HG03439 (cell line): ENCODE measurements around the gene SGSM1.

Experiments used
- ATAC-seq: cut with Tn5 transposase; IDR thresholded peaks from one replicate; pipeline ENCODE4 v1.9.1; 2021; ENCODE audit warnings: mild to moderate bottlenecking, moderate library complexity; ENCODE audit not compliant: unreplicated experiment

SGSM1 gene

DNA sequence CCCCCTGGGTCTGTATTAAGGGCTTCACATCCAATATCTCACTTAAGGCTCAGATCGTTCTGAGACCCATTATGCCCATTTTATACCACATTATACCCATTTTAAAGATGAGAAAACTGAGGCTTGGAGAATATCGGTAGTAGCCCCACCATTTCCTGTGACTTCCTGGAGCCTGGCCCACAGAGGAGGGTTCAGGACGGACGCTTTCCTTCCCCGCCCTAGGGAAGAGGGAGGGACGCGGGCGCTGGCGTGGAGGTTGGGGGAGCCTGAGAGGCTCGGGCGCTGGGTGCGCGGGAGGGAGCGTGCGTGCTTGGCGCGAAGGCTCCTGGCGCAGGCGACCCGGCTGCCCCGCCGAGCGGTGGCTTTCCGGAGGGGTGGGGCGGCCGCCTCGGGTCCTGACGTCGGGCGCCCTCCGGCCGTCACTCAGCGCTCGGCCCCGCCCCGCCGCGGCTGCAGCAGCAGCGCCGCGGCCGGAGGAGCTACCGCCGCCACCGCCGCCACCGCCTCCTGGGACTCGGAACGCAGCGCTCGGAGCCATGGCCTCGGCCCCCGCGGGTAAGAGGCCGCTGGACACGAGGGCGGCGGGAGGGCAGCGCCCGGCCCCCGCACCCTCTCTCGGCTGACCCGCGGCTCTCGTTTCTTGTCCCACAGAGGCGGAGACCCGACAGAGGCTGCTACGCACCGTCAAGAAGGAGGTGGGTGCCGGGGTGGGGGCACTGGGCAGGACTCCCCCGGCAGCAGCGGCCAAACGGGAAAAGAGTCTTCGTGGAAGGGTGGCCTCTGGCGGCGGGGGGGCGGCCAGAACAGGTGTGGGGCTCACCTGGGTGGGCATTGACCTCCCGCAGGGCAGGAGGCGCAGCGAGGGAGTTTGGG, at the start of gene SGSM1:
Gene SGSM1, plus strand, starts transcription at position 422 of the 873 bp plus-strand sequence. Its CDS starts 115 bp downstream, at position 537.
- no peak for ATAC-seq

- ATAC-seq = no peak
Measured at GRCh38 chr22:24758164-24758799, 47.7 kb upstream of the SGSM1 start.

DNA sequence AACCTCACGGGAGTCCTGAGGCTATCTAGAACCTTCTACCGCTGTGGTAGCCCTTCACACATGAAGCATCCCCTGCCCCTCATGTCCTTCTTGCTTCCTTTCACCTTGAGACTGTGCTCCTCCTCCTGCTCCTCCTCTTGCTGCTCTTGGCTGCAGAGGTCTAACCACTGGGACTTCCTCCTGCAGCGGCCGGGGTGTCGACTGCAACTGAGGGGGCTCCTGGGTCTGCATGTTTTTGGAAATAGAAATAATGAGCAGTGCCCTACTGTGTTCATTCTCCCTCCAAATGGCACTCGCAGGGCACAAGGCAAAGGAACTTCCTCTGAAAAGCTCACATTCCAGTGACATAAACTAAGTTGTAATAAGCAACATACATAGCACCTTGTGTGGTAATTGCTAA, 46.2 kb upstream of the SGSM1 start:
- no peak for ATAC-seq

- no peak for ATAC-seq
Measured at GRCh38 chr22:24760708-24761306, 45.2 kb upstream of the SGSM1 start.

GRCh38 chr22:24761888-24762675, 43.9 kb upstream of the SGSM1 start:
- no peak for ATAC-seq

DNA sequence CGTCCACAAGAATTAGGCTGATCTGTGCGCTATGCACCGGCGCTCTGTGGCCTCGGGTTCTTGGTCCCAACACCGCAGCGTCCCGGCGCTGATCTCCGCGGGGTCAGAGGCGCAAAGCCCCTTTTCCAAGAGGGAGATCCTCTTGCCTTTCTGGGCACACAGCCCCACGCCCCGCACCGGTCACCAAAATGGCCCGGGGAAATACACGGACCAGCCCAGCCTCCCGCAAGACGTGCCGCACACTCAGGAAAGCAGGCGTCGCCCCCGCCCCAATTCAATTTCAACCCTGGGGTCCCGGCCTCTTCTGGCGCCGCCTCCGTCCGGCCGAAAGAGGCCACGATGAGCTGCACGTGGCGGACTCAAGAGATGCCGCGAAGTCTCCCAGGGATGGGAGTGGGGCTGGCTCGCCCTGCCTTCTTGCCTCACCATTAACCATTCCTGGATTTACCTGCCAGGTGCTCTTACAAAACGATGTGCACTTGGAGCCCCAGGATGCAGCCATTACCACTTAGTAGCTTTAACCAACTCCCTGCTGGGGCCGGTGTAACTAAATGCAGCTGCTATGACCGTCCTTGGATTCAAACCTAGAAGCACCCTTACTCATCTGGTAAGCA, 42.0 kb upstream of the SGSM1 start:
- no peak for ATAC-seq

- ATAC-seq = no peak
Measured at GRCh38 chr22:24765166-24765565, 40.8 kb upstream of the SGSM1 start.

- no peak for ATAC-seq
Measured at GRCh38 chr22:24768537-24769374, 37.3 kb upstream of the SGSM1 start.

DNA sequence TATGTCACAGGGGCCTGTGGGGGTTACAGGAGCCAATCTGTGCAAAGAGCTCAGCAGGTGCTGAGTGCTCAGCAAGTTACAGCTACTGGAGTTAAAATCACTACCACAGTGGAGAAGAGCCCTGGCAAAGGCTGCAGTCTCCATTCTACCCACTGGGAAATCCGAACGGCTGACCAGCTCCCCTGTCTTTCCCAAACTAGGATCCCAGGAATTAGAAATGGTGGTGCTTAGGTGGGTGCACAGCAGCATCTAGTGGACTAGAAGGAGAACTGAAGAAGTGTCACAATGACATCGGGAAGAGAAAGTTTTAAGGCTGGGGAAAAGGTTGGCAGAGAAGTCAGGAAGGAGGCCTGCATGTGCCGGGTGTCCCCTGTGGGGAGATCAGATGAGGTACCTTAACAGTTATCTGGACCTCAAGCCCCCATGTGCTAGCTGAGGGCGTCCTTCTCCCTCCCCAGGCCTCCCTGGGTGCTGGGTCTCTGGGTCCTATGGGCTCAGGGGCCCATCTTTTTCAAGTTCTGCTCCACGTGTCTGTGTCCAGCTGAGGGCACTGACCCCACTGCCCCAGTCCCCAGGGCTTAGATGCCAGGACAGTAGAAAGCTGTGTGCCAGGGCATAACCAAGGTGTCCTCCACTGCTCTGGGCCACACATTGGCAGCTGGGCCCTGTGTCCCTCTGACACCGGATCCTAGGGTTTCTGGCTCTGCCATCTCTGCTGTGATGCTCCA, 33.4 kb upstream of the SGSM1 start:
- ATAC-seq = no peak

DNA sequence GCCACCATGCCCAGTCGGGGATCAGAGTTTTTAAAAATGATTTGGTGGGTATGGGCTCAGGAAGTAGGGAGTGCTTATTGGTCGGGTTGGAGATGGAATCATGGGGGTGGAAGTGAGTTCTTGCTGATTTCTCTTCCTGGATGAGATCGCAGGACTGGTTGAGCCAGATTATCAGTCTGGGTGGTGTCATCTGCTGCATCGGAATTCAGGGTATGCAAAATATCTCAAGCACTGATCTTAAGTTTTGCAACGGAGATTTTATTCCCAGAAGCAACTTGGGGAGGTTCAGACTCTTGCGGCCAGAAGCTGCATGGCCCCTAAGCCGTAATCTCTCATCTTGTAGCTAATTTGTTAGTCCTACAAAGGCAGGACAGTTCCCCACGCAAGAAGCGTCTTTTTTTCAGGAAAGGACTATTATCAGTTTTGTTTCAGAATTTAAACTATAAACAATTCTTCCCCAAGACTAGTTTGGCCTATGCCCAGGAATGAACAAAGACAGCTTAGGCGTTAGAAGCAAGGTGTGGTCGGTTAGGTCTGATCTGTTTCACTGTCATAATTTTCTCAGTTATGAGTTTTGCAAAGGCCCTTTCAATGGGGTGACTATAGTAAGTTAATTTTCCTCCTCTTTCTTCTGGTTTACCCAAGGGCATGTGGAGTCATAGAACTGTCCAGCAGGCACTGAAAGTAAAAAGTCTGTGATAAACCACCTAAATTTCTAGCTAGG, 30.1 kb upstream of the SGSM1 start:
- no peak for ATAC-seq

GRCh38 chr22:24776525-24776924, 29.5 kb upstream of the SGSM1 start:
- no peak for ATAC-seq

GRCh38 chr22:24789516-24789915, 16.5 kb upstream of the SGSM1 start:
- no peak for ATAC-seq

- ATAC-seq = no peak
Measured at GRCh38 chr22:24791362-24791761, 14.6 kb upstream of the SGSM1 start.

- ATAC-seq = no peak
Measured at GRCh38 chr22:24796056-24796455, 10.0 kb upstream of the SGSM1 start.

GRCh38 chr22:24796860-24797259, 9.2 kb upstream of the SGSM1 start:
- ATAC-seq = no peak

- no peak for ATAC-seq
Measured at GRCh38 chr22:24801901-24802465, 4.0 kb upstream of the SGSM1 start.

- no peak for ATAC-seq
Measured at GRCh38 chr22:24803064-24803542, 2.9 kb upstream of the SGSM1 start.

DNA sequence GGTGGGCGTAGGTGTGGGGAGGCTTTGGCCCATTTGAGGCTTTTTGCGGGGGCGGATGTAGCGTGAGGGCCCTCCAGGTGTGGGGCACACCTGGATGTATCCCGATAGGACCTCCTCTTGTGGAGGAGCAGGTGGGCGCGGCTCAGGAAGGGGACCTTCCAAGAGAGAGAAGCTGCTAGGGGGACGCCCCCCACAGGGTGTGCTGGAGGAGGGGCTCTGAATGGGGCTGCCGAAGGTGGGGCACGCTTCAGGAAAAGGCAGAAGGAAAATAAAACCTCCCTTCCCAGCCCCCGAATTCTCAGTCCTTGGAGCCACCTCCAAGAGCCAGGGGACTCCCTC, 621 bp downstream of the SGSM1 start:
- ATAC-seq = no peak
